ENCODE results near the gene TOP3B. TPM values are rescaled to one million over a fixed set of nuclear protein-coding genes. Genes with fewer than 3 reads are reported as not detected.

Gene TOP3B
- total and polyA plus RNA-seq, 2 experiments from 2014 or later = 35.7 to 77.7 TPM

DNA sequence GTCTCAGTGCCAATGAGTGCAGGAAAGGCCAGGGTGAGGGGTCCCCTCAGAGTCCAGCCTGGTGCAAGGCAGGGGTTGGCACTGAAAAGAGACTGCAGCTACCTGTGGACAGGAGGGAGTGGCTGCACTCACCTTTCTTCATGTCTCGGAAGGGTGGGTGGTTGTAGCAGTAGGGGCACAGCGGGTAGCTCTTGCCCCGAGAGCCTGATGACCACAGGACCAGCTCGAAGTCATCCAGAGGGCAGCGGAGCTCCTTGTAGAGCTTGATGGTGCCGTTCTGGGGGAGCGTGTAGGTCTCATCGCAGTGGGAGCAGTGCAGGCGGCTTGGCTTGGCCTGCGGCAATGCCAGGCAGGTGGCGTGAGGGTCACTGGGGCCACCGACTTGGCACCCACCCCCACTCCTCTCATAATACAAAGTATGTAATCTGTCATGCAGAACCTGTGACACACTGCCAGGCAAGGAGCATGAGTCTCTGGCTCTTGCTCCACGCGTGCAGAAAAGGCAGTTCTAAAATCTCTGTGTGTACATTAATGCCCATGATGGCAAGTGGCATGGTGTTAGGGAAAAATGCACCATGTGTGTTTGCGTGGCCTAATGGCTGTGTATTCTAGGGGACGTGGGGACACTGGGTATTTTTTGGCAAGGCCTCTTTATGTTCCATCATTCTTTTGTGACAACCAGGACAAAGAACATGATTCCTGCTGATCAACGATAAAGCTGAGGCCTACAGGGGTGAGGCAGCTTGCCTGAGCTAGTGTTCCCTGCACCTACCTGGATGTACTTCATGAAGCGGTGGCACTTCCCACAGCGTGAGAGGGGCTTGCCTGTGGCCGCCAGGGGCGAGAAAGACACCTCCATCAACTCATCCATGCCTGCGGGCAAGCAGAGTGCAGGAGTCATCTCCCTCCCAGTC, 24.0 kb downstream of the TOP3B start:
- peaks cover 5% of the 10 kb centered on the region; the same call in 1 of the 2 replicates for H4K20me1 ChIP-seq (replicated peaks; ENCODE audit: insufficient read depth)
- no peak overlapping the region for H3K27ac Mint-ChIP-seq
- peaks cover 15% of the 10 kb centered on the region for H3K27me3 Mint-ChIP-seq (ENCODE audit: insufficient read depth, low read depth, poor library complexity)
- H3K9me2 ChIP-seq (ENCODE audit: insufficient read depth) = no peaks in the 10 kb centered on the region
- no peak overlapping the region for H3K4me3 ChIP-seq
- H3K27me3 ChIP-seq (ENCODE audit: insufficient read depth) = peaks cover 23% of the 10 kb centered on the region
- no peaks in the 10 kb centered on the region for H3K79me2 ChIP-seq (replicated peaks; ENCODE audit: insufficient read depth)
- H3K9me3 Mint-ChIP-seq = peaks cover 4% of the 10 kb centered on the region; the same call in 2 of the 3 replicates
- H3K27ac ChIP-seq (ENCODE audit: low read depth) = no peak overlapping the region
- no peaks in the 10 kb centered on the region for H3F3A ChIP-seq (replicated peaks; ENCODE audit: low read depth)
- no peaks in the 10 kb centered on the region for H3K36me3 ChIP-seq (ENCODE audit: insufficient read depth)
- H3K4me1 Mint-ChIP-seq = no peaks in the 10 kb centered on the region
- no peak overlapping the region for H3K4me2 ChIP-seq
- no peak for DNase-seq (ENCODE audit: low spot score)
- no peak overlapping the region for H3K4me3 Mint-ChIP-seq
- H3K4me1 ChIP-seq (ENCODE audit: insufficient read depth) = no peaks in the 10 kb centered on the region
- no peak overlapping the region for H2AFZ ChIP-seq
- ATAC-seq = no peak
- TF ChIP-seq CREB1 (CRISPR knock-in tag; IDR thresholded peaks at IDR 0.05; ENCODE audit: low read depth) (no peak), ZNF331 (CRISPR knock-in tag; IDR thresholded peaks at IDR 0.05; ENCODE audit: low read depth) (no peak), EZH2phosphoT487 (IDR thresholded peaks at IDR 0.05; ENCODE audit: unreplicated experiment) (no peak), STAT1 (IDR thresholded peaks at IDR 0.05; ENCODE audit: unreplicated experiment) (no peak), JUNB (IDR thresholded peaks at IDR 0.05; ENCODE audit: unreplicated experiment) (no peak)
- peaks cover 32% of the 10 kb centered on the region for H3K36me3 Mint-ChIP-seq (ENCODE audit: low read depth)

DNA sequence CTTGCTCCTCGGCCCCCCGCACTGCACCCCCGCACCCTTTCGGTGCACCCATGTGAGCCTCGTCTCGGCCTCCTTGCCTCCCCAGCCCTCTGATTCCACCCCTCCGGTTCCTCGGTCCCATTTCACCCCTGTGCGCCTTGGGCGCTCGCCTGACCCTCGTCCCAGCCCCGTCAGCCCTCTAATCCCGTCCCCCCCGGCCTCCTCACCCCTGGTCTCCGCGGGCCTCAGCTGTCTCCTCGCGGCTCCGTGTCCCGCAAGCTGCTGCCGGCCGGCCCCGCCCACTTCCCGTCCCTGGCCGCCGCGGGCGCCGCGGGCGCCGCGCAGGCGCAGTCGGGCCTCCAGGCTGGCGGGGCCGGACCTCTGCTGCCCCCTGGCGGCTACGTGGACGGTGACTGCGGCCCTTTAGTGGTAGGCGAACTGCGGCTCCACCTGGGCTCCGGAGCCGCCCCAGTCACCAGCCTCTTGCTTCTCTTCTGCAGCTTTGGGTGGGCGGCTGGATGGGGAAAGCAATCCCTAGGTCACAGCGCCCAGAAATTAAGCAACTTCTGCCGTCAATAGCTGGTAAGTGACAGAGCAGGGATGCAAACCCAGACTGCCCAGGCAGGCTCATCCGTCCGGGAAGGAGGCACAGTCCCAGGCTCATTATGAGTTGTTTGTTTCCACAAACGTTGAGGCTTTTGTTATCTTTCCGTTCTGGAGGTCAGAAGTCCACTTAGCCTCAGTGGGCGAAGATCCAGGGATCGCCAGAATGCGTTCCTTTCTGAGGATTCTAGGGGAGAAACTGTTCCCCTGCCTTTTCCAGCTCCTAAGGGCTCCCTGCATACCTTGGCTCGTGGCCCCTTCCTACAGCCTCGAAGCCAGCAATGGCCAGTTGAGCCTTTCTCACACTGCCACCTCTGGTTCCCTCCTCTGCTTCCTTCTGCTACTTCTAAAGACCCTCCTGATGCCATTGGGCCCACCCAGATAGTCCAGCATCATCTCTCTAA, 29.7 kb downstream of the TOP3B start, which contains the start of gene PPM1F:
PPM1F (minus strand) TSS at position 263 of the 986 bp plus-strand sequence. CDS start 6,800 bp downstream, outside the sequence.
- Mint-ChIP-seq H3K9me3 (peaks cover 2% of the 10 kb centered on the region; the same call in 1 of the 3 replicates), H3K27ac (no peak within 1 kb of the TSS), H3K36me3 (ENCODE audit: low read depth) (peaks cover 3% of the 10 kb centered on the region; the same call in 1 of the 3 replicates), H3K4me1 (peaks cover 12% of the 10 kb centered on the region; the same call in 2 of the 3 replicates), H3K27me3 (ENCODE audit: insufficient read depth, low read depth, poor library complexity) (peaks cover 24% of the 10 kb centered on the region), H3K4me3 (peak within 1 kb of the TSS; percentile 79)
- Histone ChIP-seq H3F3A (replicated peaks; ENCODE audit: low read depth) (0 out of 2 replicates have a peak, but pooled peaks cover 9% of the 10 kb centered on the region), H3K27me3 (ENCODE audit: insufficient read depth) (peaks cover 37% of the 10 kb centered on the region), H2AFZ (peak within 1 kb of the TSS; percentile 74), H3K79me2 (replicated peaks; ENCODE audit: insufficient read depth) (no peaks in the 10 kb centered on the region), H4K20me1 (replicated peaks; ENCODE audit: insufficient read depth) (peaks cover 9% of the 10 kb centered on the region), H3K9me2 (ENCODE audit: insufficient read depth) (no peaks in the 10 kb centered on the region), H3K27ac (ENCODE audit: low read depth) (no peak within 1 kb of the TSS), H3K36me3 (ENCODE audit: insufficient read depth) (no peaks in the 10 kb centered on the region; the same call in 1 of the 2 replicates), H3K4me1 (ENCODE audit: insufficient read depth) (0 out of 2 replicates have a peak, but pooled peaks cover 4% of the 10 kb centered on the region), H3K4me2 (peak within 1 kb of the TSS; percentile 87), H3K4me3 (peak within 1 kb of the TSS; percentile 83)
- TF ChIP-seq POLR2AphosphoS5 (IDR thresholded peaks at IDR 0.05; ENCODE audit: low read depth) (peak; percentile 61), NANOG (IDR thresholded peaks at IDR 0.05; ENCODE audit: borderline replicate concordance) (no peak)
- TF ChIP-seq, protein P1, sequence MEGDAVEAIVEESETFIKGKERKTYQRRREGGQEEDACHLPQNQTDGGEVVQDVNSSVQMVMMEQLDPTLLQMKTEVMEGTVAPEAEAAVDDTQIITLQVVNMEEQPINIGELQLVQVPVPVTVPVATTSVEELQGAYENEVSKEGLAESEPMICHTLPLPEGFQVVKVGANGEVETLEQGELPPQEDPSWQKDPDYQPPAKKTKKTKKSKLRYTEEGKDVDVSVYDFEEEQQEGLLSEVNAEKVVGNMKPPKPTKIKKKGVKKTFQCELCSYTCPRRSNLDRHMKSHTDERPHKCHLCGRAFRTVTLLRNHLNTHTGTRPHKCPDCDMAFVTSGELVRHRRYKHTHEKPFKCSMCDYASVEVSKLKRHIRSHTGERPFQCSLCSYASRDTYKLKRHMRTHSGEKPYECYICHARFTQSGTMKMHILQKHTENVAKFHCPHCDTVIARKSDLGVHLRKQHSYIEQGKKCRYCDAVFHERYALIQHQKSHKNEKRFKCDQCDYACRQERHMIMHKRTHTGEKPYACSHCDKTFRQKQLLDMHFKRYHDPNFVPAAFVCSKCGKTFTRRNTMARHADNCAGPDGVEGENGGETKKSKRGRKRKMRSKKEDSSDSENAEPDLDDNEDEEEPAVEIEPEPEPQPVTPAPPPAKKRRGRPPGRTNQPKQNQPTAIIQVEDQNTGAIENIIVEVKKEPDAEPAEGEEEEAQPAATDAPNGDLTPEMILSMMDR (conservative IDR thresholded peaks at IDR 0.05; ENCODE audit: low read depth in 2 of 2) = peak; percentile 66 to 83
- ATAC-seq = peak; percentile 75
- peak; percentile 85 for DNase-seq (ENCODE audit: low spot score)

All from GM23338 (cell line).